IMR-90 (cell line): Measurements from ENCODE around the gene VAV3. TPM values are rescaled to one million over a fixed set of nuclear protein-coding genes. Genes with fewer than 3 reads are reported as not detected.

Experiments used
- ATAC-seq: fragments of 200-7000 bp; cut with Tn5 transposase; 2 replicates; pipeline ENCODE4 v1.9.1; 2020; ENCODE audit warnings: low read depth, mild to moderate bottlenecking, moderate library complexity
- BruUV-seq: library from RNA; stranded (reverse); fragments of 400-500 nt; replicated peaks from 2 replicates; lab custom pipeline; 2021; lab: Mats Ljungman, UMichigan
- CTCF ChIA-PET: fragments of 300-600 bp; formaldehyde crosslinking; extraction: SDS; loops from one replicate; lab custom pipeline; 2021; ENCODE audit warnings: antibody characterized with exemption; lab: Yijun Ruan, JAX
- POLR2A ChIA-PET: fragments of 300-600 bp; sonication (Branson Sonifier 250); formaldehyde crosslinking; loops from one replicate; lab custom pipeline; 2022; ENCODE audit warnings: antibody characterized with exemption; ENCODE audit not compliant: unreplicated experiment; lab: Charles Lee
- DNase-seq: peaks from one replicate; pipeline ENCODE4 v3.0.0; 2013
- H2AFZ ChIP-seq: replicated peaks from 2 replicates; pipeline ENCODE3; 2013; ENCODE audit warnings: low read length, mild to moderate bottlenecking; ENCODE audit not compliant: poor library complexity
- H2AK5ac ChIP-seq: 2 replicates; pipeline ENCODE4 v1.6.1; 2013; ENCODE audit warnings: low read depth, low read length, inconsistent platforms
- H2AK9ac ChIP-seq: replicated peaks from 2 replicates; pipeline ENCODE3; 2013; ENCODE audit warnings: mild to moderate bottlenecking, low read depth, low read length, moderate library complexity; ENCODE audit not compliant: poor library complexity
- H2BK120ac ChIP-seq: 2 replicates; pipeline ENCODE4 v1.6.1; 2013; ENCODE audit warnings: low read depth, low read length, inconsistent platforms
- H2BK15ac ChIP-seq: 3 replicates; pipeline ENCODE4 v1.6.1; 2013; ENCODE audit warnings: low read depth, low read length, inconsistent platforms
- H2BK20ac ChIP-seq: 2 replicates; pipeline ENCODE4 v1.6.1; 2013; ENCODE audit warnings: low read depth, mild to moderate bottlenecking, inconsistent platforms, low read length, moderate library complexity
- H2BK5ac ChIP-seq: 2 replicates; pipeline ENCODE4 v1.6.1; 2013; ENCODE audit warnings: mild to moderate bottlenecking, low read depth, low read length, inconsistent platforms; ENCODE audit not compliant: poor library complexity, severe bottlenecking
- H3K14ac ChIP-seq: replicated peaks from 2 replicates; pipeline ENCODE4 v1.6.1; 2013; ENCODE audit warnings: low read depth, low read length, inconsistent platforms
- H3K18ac ChIP-seq: 2 replicates; pipeline ENCODE4 v1.6.1; 2013; ENCODE audit warnings: low read depth, low read length, control low read depth
- H3K23ac ChIP-seq: 2 replicates; pipeline ENCODE4 v1.6.1; 2013; ENCODE audit warnings: low read depth, low read length, inconsistent platforms
- H3K27ac ChIP-seq: 2 replicates; pipeline ENCODE4 v1.5.1; 2013; ENCODE audit warnings: mild to moderate bottlenecking, control low read depth, low read length; ENCODE audit not compliant: insufficient read depth
- H3K27me3 ChIP-seq: 2 replicates; pipeline ENCODE4 v1.6.1; 2013; ENCODE audit warnings: low read length; ENCODE audit not compliant: control insufficient read depth, insufficient read depth
- H3K36me3 ChIP-seq: 2 replicates; pipeline ENCODE4 v1.6.1; 2013; ENCODE audit warnings: low read length, mixed read lengths; ENCODE audit not compliant: control insufficient read depth, insufficient read depth
- H3K4ac ChIP-seq: 2 replicates; pipeline ENCODE4 v1.6.1; 2013; ENCODE audit warnings: low read depth, low read length, inconsistent platforms
- H3K4me1 ChIP-seq: 2 replicates; pipeline ENCODE4 v1.6.1; 2013; ENCODE audit warnings: low read length, mixed read lengths; ENCODE audit not compliant: control insufficient read depth, insufficient read depth
- H3K4me2 ChIP-seq: 2 replicates; pipeline ENCODE4 v1.6.1; 2013; ENCODE audit warnings: low read depth, mild to moderate bottlenecking, control low read depth, low read length, moderate library complexity
- H3K4me3 ChIP-seq: 2 replicates; pipeline ENCODE4 v1.5.1; 2013; ENCODE audit warnings: low read depth, mild to moderate bottlenecking, control low read depth, low read length, moderate library complexity; ENCODE audit not compliant: insufficient read depth
- H3K56ac ChIP-seq: 2 replicates; pipeline ENCODE4 v1.6.1; 2013; ENCODE audit warnings: low read length, inconsistent platforms; ENCODE audit not compliant: insufficient read depth; ENCODE audit errors: extremely low read depth
- H3K79me1 ChIP-seq, 2 experiments: 2 replicates each; pipeline ENCODE4 v1.6.1; 2013; ENCODE audit warnings: low read length in 2 of 2, inconsistent platforms in 1 of 2, low read depth in 1 of 2
- H3K9ac ChIP-seq: 2 replicates; pipeline ENCODE4 v1.6.1; 2013; ENCODE audit warnings: low read depth, low read length, control low read depth
- H3K9me1 ChIP-seq: 2 replicates; pipeline ENCODE4 v1.6.1; 2013; ENCODE audit warnings: low read length, inconsistent platforms; ENCODE audit not compliant: insufficient read depth
- H3K9me3 ChIP-seq: 2 replicates; pipeline ENCODE4 v1.6.1; 2013; ENCODE audit warnings: low read length; ENCODE audit not compliant: control insufficient read depth, insufficient read depth
- H4K20me1 ChIP-seq: 2 replicates; pipeline ENCODE4 v1.6.1; 2013; ENCODE audit warnings: low read length, inconsistent platforms; ENCODE audit not compliant: insufficient read depth
- H4K5ac ChIP-seq: 2 replicates; pipeline ENCODE4 v1.6.1; 2013; ENCODE audit warnings: mild to moderate bottlenecking, low read depth, low read length, control low read depth
- H4K8ac ChIP-seq, 2 experiments: 2 replicates each; pipeline ENCODE4 v1.6.1; 2013; ENCODE audit warnings: low read depth in 2 of 2, low read length in 2 of 2, control low read depth in 1 of 2, inconsistent platforms in 1 of 2
- H4K91ac ChIP-seq: 2 replicates; pipeline ENCODE4 v1.6.1; 2013; ENCODE audit warnings: low read depth, low read length, inconsistent platforms; ENCODE audit not compliant: insufficient read depth
- FOS ChIP-seq: fragments of 150-350 bp; IDR thresholded peaks from 2 replicates; pipeline ENCODE4 v1.6.1; 2016; ENCODE audit warnings: low read depth, low read length
- dilution Hi-C: fragments of 300-500 bp; cut with HindIII; formaldehyde crosslinking; loops from one replicate; pipeline ENCODE4 v1.14.3; 2018; ENCODE audit warnings: low sequenced_read_pairs; ENCODE audit not compliant: unreplicated experiment
- in situ Hi-C: fragments of 300-500 bp; cut with MboI; formaldehyde crosslinking; loops from 3 replicates; pipeline ENCODE4 v1.14.3; 2019; ENCODE audit warnings: low sequenced_read_pairs, inconsistent platforms, mixed read lengths
- intact Hi-C: fragments of 100-400 bp; cut with micrococcal nuclease; formaldehyde crosslinking; loops from 2 replicates; pipeline ENCODE4 v1.10.0; 2022
- polyA plus RNA-seq, 3 experiments: library from polyadenylated mRNA; depleted of rRNA; stranded (reverse); fragments of >200 nt; gene quantifications; 2 replicates each; pipeline ENCODE4 v1.2.3, GENCODE V29; 2012; ENCODE audit warnings: low replicate concordance in 1 of 3
- total RNA-seq: library from RNA; depleted of rRNA; stranded (reverse); fragments of >200 nt; gene quantifications from 2 replicates; pipeline ENCODE4 v1.2.3, GENCODE V29; 2012

The VAV3 gene
- total and polyA plus RNA-seq, 2 of the 4 experiments (the other 2 are of a cell fraction) = 0.12 to 0.18 TPM

- H3K27me3 ChIP-seq = no peaks in the 10 kb centered on the region
- no peak overlapping the region for H2AK5ac ChIP-seq
- dilution Hi-C loops (no loop called here), intact Hi-C loops (no loop called here), in situ Hi-C loops (no loop called here)
- H4K8ac ChIP-seq = no peak overlapping the region
- H3K4ac ChIP-seq = no peak overlapping the region
- no TSS peak for BruUV-seq
- H2AK9ac ChIP-seq = no peak overlapping the region
- H3K23ac ChIP-seq = no peak overlapping the region
- no peaks in the 10 kb centered on the region for H3K9me3 ChIP-seq
- H3K36me3 ChIP-seq = no peaks in the 10 kb centered on the region
- H4K5ac ChIP-seq = no peak overlapping the region
- no peak overlapping the region for H3K27ac ChIP-seq
- no peak for ATAC-seq
- POLR2A ChIA-PET = no interaction called here
- H2BK5ac ChIP-seq = no peak overlapping the region
- no peak overlapping the region for H2BK15ac ChIP-seq
- H4K91ac ChIP-seq = no peak overlapping the region
- H4K20me1 ChIP-seq = no peaks in the 10 kb centered on the region
- no peak overlapping the region for H3K14ac ChIP-seq
- no peaks in the 10 kb centered on the region for H3K79me1 ChIP-seq
- H2BK120ac ChIP-seq = no peak overlapping the region
- DNase-seq = peak; percentile 11
- CTCF ChIA-PET = no interaction called here
- H3K9me1 ChIP-seq = no peaks in the 10 kb centered on the region
- no peak for TF ChIP-seq FOS
- no peak overlapping the region for H3K9ac ChIP-seq
- no peak overlapping the region for H2BK20ac ChIP-seq
- no peak overlapping the region for H2AFZ ChIP-seq
- H3K4me1 ChIP-seq = no peaks in the 10 kb centered on the region
- H3K4me3 ChIP-seq = no peak overlapping the region
- no peak overlapping the region for H3K56ac ChIP-seq
- H3K4me2 ChIP-seq = no peak overlapping the region
- no peak overlapping the region for H3K18ac ChIP-seq
These were observed 44.7 kb upstream of the VAV3 start for GRCh38 chr1:108009603-108010195.
